HG02938 (cell line): Measurements from ENCODE around the gene SLC44A4.
A peak's percentile ranks its signal among the peaks of the same experiment; 100 is the strongest.
"Not testable (repeated sequence)": the region's sequence is repeated elsewhere in the genome, so short reads cannot be mapped to it uniquely, and the experiment has no call there.

Experiments used
- ATAC-seq: cut with Tn5 transposase; IDR thresholded peaks from one replicate; pipeline ENCODE4 v1.9.1; 2021; ENCODE audit warnings: mild to moderate bottlenecking, moderate library complexity; ENCODE audit not compliant: unreplicated experiment

The SLC44A4 gene

DNA sequence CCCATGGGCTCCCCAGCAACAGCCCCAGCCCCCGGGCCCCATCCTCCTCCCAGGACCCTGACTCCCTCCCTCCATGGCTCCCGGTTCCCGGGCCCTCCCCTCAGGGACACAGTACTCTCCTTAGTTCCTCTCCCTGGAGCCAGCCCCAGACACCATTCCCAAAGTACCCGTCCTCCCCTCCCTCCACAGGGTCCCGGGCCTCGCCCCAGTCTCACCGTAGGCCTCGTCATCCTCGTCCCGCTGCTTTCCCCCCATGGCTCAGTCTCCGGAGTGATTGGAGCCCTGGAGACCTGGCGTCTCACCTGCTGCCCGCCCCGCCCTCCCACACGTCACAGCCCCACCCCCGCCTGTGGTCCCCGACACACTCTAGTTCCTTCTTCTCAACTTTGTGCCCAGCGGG is at the start of gene SLC44A4:
Gene SLC44A4 (minus strand): TSS at position 272 of the 400 bp plus-strand sequence. CDS start 17 bp downstream, at position 255.
- no peak for ATAC-seq

DNA sequence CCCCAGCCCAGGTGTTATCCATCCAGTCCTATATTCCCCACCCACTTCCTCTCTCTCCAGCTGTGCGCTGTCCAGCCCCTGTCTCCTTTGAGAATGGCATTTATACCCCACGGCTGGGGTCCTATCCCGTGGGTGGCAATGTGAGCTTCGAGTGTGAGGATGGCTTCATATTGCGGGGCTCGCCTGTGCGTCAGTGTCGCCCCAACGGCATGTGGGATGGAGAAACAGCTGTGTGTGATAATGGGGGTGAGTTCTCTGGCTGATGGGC is 49.8 kb upstream of the SLC44A4 start:
- no peak for ATAC-seq

DNA sequence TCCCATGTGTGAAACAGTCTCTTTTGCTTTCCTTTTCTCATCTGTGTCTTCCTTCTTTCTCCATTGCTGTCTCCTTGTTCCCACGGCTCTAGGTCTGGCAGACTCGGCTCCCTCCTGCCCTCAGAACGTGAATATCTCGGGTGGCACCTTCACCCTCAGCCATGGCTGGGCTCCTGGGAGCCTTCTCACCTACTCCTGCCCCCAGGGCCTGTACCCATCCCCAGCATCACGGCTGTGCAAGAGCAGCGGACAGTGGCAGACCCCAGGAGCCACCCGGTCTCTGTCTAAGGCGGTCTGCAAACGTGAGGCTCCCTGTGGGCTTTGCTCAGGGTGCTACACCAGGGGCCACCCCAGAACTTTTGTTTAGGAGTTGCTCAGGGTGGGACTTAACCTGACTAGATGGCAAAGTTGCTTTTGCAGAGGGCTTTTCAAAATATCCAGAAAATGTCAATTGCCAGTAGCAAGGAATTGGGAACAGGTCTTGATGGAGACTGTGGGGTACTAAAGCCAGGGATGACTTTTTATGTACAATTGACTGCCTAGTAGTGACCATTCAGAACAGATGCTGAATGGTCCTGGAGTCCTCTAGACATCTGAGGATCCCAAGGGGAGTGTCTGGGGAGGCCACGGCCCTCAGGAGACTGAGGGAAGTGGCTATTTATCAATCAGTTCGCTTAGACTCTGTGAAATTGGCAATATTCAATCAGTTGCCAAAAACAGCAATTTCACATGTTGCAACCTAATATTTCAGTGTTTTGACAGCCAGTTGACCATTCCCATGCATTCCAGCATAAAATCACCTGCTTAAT is 49.3 kb upstream of the SLC44A4 start:
- ATAC-seq = no peak

DNA sequence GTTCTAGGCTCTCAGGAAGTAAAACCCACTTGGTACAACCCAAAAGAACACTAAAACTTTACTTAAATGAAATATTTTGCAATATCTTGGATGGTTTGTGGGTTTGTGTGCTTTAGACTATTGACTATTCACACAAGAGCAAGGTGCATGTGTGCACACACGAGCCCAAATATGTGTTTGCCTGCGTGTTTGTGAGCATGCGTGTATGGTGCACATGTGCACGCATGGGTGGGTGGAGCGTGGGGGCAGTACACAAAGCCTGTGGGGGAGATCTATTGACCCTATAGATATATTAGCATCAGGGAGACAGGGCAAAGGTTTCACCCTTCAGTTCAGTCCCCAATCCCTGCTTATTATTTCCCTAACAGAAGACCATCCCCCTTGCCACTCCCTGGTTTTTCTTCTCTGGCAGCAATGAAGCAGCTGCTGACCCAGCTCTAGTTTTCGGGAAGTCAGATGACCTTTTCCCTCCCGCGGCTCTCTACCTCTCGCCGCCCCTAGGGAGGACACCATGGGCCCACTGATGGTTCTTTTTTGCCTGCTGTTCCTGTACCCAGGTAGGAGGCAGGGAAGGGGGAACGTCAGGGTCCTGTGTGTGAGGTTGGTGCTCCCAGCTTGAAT is 48.6 kb upstream of the SLC44A4 start, which contains the start of gene C2:
Gene C2 (plus strand): TSS at position 476 of the 621 bp plus-strand sequence. CDS start 36 bp downstream, at position 512.
- no peak for ATAC-seq

DNA sequence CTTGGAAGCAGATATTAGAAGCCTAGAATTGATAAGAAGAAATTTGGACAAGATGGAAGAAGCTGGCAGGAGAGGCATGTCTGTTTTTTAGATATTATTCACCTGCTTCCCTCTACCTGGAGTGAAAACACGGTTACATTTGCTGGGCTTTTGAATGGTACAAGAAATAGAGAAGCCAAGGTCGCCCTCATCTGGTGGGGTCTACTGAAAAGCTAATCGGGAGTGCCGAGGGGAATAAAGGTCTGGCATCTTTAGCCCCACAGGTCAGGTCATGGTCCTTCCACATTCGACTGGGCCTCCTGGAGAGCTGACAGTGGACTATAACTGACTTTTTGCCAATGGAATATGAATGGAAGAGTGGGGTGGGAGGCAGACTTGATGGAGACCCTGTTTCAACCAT is 44.1 kb upstream of the SLC44A4 start:
- no peak for ATAC-seq

DNA sequence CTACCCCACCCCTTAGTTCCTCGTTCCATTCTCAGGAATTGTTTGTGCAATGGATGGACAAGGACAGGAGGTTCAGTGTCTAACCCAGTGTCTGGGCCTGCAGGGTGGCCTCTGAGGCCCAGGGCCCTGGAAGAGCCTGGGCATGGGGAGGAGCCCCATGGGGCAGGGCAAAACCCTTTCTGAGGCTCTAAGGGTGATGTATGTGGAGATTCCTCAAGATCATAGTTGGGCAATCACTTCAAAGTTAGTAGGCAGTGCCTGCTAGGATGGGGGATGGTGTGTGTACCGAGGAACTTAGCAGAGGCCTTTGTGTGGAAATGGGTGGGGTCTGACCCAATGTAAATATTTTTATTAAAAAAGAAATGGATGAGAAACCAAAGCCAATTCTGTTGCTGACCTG is 42.0 kb upstream of the SLC44A4 start:
- no peak for ATAC-seq

DNA sequence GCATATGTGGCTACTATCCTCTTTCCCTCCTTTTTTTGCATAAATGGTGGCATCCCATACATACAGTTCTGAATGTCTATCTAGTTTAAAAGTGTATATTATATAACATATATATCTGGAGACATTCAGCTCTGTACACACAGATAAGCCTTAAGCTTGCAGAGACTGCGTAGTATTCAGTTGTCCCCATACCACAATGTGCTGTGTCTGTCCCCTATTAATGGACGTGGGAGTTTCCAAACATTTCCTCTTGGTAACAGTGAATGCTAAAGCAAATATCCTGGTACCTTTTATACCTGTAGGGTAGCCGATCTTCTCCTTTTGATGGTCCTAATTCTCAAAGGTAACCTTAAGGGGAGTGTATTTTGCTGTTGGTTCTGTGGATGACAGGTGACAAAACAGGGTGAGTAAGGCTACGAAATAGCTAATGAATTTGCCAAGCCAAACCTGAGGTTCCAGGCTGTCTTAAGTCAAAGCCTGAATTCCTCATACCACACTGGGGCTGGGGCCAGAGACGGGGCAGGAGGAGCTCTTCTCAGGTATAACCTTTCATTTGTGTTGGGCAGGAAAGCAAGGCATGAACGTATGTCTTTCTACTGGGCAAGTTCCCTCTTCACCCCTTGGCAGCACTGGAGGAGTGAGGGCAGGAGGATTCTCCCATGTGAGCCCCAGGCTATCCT is 41.0 kb upstream of the SLC44A4 start:
- ATAC-seq = no peak

DNA sequence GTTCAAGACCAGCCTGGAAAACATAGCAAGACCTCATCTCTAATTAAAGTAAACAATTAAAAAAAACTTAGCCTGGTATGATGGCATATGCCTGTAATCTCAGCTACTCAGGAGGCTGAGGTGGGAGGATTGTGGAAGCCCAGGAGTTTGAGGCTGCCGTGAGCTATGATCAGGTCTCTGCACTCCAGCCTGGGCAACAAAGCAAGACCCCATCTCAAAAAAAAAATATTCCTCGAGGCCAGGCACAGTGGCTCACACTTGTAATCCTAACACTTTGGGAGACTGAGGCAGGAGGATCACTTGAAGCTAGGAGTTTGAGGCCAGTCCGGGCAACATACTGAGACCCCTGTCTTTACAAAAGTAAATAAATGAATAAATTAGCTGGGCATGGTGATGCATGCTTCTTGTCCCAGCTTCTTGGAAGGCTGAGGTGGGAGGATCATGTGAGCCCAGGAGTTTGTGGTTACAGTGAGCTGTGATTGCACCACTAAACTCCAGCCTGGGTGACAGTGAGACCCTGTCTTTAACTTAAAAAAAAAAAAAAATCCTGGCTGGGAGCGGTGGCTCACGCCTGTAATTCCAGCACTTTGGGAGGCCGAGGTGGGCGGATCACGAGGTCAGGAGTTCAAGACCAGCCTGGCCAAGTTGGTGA is 39.4 kb upstream of the SLC44A4 start:
- ATAC-seq = no peak

DNA sequence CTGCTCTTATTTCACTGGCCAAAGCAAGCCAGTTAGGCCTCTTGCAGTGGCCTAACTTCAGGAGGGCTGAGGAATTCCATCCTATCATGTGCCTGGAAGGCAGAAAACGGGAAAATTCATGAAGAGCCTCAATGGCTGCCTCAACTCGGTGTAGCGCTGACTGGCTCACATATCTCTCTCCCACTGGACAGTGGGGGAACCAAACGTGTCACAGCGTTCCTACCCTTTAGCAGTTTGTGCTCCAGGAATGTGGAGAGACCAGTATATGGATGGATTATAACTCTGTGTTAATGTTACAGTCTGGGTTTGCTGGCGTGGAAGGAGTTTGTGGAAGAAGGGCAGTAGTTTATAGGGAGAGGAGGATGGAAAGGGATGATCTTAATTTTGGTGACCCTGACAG is 37.0 kb upstream of the SLC44A4 start:
- ATAC-seq = no peak

DNA sequence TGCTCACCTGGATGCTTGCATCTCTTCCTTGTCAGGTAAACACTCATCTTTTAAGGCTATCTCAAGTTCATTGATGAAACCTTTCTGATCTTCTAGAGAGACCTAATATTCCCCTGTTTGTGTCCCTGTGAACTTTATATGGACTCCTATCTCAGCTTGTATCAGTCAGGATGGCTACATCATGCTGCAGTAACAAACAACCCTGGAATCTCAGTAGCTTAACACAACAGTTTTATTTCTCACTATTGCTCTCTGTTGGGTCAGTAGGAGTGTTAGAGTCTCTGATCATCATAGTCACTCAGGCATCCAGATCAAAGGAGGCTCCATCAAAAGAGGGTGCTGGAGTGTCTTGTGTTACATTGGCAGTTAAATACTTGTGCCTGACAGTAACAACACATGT is 36.6 kb upstream of the SLC44A4 start:
- ATAC-seq = no peak

DNA sequence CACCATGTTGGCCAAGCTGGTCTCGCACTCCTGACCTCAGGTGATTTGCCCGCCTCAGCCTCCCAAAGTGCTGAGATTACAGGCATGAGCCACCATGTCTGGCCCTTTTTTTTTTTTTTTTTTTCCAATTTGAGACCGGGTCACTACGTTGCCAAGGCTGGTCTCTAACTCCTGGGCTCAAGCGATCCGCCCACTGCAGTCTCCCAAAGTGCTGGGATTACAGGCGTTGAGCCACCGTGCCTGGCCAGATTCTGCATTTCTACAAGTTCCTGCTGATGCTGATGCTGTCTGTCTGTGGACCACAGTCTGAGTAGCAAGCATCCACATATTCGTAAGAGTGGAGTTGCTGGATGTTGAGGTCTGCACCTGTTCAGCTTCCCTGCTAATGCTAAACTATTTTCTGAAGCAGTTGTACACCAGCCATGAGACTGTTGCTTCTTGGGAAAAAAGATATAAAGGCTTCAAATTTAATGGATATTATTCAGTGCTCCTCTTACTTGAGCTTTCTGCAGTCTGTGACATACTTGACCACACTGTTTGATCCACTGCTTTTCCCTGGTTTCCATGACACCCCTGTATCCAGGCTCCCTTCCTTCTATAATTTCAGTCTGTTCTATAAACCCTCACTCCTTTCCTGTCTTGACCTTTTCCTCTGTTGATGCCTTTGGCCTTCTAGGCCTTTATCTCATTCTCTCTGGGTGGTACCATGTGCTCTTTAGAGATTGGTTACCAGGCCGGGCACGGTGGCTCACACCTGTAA is 33.2 kb upstream of the SLC44A4 start:
- ATAC-seq = no peak

DNA sequence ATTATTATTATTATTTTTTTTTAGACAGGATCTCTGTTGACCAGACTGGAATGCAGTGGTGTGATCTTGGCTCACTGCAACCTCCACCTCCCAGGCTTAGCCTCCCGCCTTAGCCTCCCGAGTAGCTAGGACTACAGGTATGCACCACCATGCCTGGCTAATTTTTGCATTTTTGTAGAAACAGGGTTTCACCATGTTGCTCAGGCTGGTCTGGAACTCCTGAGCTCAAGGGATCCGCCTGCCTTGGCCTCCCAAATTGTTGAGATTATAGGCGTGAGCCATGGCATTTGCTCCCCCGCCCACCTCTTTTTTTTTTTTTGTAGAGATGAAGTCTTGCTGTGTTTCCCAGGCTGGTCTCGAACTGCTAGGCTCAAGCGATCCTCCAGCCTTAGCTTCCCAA is 30.5 kb upstream of the SLC44A4 start:
- ATAC-seq = not testable (repeated sequence)

DNA sequence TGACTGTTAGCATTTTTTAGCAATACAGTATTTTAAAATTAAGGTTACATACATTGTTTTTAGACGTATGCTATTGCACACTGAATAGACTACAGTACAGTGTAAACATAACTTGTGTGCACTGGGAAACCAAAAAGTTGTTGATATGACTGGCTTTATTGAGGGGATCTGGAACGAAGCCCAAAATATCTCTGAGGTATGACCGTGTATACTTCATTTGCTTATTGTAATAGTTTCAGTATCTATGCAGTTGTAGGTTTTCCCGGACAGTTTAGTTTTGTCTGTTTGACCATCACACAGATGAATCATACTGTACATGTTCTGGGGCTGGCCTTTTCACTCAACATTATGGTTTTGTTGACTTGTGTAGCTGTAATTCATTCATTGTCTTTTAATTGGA is 30.0 kb upstream of the SLC44A4 start:
- peak; percentile 88 for ATAC-seq

DNA sequence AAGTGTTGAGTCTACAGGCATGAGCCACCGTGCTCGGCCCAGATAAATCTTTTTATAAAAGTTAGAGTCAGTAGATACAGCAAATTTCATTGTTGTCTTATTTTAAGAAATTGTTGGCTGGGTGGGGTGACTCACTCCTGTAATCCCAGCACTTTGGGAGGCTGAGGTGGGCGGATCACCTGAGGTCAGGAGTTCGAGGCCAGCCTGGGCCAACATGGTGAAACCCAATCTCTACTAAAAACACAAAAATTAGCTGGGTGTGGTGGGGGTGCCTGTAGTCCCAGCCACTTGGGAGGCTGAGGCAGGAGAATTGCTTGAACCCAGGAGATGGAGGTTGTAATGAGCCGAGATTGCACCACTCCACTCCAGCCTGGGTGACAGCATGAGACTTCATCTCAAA is 29.5 kb upstream of the SLC44A4 start:
- not testable (repeated sequence) for ATAC-seq

DNA sequence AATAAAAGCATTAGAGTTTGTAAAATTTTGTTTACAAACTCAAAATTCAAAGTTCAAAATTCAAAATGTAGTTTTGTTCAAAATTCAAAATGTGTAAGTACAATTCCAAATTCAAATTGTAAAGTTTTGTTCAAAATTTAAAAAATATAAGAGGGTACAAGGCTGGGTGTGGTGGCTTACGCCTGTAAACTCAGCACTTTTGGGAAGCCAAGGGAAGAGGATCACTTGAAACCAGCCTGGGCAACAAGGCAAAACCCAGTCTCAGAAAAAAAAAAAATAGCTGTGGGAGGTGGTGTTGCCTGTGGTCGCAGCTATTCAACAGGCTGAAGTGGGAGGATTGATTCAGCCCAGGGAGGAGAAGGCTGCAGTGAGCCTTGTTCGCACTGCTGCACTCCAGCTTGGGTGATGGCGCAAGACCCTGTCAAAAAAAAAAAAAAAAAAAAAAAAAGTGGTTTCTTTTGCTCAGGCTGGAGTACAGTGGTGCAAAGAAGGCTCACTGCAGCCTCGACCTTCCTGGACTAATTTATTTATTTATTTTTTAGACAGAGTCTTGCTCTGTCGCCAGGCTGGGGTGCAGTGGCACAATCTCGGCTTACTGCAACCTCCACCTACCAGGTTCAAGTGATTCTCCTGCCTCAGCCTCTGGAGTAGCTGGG is 28.5 kb upstream of the SLC44A4 start:
- ATAC-seq = no peak

DNA sequence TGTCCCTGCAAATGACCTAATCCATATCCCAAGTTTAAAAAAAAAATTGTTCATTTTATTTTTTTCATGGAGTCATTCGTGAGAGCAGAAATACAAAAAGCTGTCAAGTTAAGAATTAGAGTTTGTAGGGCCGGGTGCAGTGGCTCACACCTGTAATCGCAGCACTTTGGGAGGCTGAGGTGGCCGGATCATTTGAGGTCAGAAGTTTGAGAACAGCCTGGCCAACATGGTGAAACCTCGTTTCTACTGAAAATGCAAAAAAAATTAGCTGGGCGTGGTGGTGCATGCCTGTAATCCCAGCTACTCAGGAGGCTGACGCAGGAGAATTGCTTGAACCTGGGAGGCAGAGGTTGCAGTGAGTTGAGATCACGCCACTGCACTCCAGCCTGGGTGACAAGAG is 27.9 kb upstream of the SLC44A4 start:
- ATAC-seq = not testable (repeated sequence)

DNA sequence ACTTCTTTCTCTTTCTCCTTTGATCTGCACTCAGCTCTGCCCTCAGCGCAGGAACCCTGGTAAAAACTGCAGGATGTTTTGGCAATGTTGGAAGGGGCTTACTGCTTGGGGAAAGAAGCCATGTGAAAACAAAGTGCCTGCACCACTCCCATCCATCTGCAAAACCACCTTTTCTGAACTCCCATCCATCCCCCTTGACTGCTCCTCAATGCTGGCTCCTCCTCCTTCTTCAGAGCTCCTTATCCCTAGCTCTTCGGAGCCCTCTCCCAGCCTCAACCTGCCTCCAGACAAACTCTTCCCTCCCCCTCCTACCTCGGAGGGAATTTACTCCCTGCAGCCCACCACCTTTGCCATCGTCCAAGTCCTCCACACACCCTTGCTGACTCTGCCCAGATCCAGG is 27.3 kb upstream of the SLC44A4 start:
- no peak for ATAC-seq

DNA sequence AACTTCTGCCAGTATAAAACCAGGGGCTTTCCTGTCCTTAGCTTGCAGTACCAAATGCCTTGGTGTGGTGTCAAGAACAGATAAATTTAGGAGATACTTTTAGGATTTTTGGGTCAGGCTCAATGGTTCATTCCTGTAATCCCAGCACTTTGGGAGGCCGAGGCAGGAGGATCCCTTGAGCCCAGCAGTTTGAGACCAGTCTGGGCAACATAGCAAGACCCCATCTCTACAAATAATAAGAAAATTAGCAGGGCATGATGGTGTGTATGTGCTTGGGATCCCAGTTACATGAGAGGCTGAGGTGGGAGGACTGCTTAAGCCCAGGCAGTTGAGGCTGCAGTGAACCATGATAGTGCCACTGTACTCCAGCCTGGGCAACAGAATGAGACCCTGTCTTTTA is 26.2 kb upstream of the SLC44A4 start:
- ATAC-seq = no peak

DNA sequence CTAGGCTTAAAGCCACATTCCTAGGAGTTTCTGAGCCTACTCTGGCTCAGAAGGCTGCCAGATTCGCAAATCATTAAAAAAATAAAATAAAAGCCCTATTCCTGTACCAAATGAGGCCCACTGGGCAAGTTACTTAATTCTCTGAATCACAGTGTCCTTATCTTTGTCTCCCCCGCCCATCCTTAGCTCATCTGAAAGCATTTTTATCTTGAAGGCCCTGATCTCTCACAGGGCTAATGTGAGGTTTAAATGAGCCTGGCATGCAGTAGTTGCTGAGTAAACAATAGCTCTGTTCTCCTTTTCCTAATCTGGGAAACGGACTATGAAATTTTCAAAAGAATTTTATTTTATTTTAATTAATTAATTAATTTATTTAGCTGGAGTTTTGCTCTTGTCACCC is 25.2 kb upstream of the SLC44A4 start:
- ATAC-seq = no peak

DNA sequence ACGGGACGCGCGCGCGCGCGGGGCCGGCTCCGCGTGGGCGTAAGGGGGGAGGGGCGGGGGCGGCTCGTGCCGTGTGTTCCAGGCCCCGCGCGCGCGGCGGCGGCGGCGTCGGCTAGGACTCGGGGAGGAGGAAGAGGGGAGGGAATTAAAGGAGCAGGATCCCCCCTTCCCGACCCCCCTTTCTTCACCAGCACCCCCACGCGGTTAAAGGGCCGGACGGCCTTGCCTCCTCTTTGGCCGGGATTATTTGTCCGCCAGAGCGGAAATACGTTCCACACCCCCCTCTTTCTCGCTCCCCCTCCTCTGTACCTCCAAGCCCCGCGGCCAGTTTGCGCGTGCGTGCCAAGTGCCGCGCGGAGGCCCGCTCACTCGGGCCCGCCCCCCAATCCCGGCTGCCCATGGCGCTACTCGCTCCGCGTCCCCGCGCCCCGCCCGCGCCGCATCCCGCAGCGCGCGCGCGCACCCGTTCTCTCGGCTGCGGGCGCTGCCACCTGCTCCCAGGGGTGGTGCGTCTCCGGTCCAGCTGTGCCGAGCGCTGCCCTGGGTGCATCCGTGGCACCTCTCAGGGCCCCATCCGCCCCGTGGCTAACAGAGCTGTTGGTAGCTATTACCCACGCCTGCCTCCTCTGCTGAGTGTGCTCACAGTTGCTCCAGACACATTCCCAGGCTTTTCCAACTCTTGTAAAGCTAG is 23.3 kb upstream of the SLC44A4 start, which contains the start of gene ZBTB12:
Gene ZBTB12 (minus strand): TSS at position 134 of the 691 bp plus-strand sequence. CDS start 781 bp downstream, outside the sequence.
- no peak for ATAC-seq
